Measurements from ENCODE around the gene FOLR3. TPM values are rescaled to one million over a fixed set of nuclear protein-coding genes. Genes with fewer than 3 reads are reported as not detected.

The FOLR3 gene
- polyA plus RNA-seq, 1 donor (not counting 4 experiments of a cell fraction or from before 2014, with no cell fraction given): 21.0 TPM

DNA sequence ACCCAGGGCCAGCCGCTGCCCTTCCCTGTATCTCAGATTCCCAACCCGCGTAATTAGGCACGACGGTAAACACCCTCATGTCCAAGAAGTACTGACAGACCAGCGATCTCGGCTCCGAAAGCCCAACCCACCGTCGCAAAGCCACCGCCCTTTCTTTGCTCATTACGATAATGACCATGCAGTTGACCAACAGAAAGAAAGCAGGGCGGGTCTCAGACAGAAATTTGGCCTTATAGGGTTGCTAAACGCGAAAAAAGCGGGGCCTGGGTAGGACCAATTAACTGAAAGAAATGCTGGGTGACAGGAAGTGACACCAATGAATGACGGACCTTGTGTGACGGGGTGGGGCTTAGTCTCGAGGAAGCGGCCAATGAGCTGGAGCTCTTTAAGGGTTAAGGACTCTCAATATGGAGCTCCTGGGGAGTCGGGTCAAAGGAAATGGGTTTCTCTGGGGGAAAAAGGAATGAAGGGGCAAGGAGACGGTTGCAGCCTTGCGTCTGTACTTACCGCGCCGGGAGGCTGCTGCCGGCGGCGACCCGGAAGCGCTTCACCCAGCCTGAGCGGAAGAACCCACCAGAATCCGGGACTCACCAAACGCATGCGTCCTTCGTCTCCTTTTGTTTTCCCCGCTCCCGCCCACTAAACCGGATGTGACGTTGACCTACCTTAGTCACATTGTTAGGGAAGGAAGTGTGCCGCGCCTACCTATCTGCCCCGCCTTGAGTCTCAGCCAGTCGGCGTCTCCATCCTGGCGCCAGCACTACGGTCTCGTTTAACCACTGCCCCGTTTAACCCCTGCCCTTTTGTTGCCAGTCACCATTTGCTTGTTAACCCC is 23.2 kb upstream of the FOLR3 start, which contains the start of gene ANAPC15:
ANAPC15 (minus strand) TSS at position 553 of the 835 bp plus-strand sequence. CDS start 1,419 bp downstream, outside the sequence.
- H3K4me3 ChIP-seq (ENCODE audit: control insufficient read depth in 2 of 3, extremely low read depth in 1 of 3, insufficient read depth in 2 of 3, low read depth in 1 of 3, low read length in 3 of 3): peak within 1 kb of the TSS; percentile 50 to 91 (median 62)
- no peaks in the 10 kb centered on the region for H3K9me1 ChIP-seq (ENCODE audit: control insufficient read depth, extremely low read depth, insufficient read depth, low read length)
- H3K79me2 ChIP-seq (ENCODE audit: control insufficient read depth, insufficient read depth, low read length): peaks cover 4% of the 10 kb centered on the region
- H3K4me1 ChIP-seq (ENCODE audit: control insufficient read depth, extremely low read depth, insufficient read depth, low read length): peaks cover 46% of the 10 kb centered on the region
- H3K27ac ChIP-seq (ENCODE audit: control insufficient read depth, insufficient read depth, low read length): peak within 1 kb of the TSS; percentile 99
- peak within 1 kb of the TSS; percentile 91 for H2AFZ ChIP-seq (ENCODE audit: control insufficient read depth, low read length)
- H3K9me3 ChIP-seq (ENCODE audit: control insufficient read depth, low read depth, low read length): no peaks in the 10 kb centered on the region
- H3K27me3 ChIP-seq (ENCODE audit: control insufficient read depth, extremely low read depth, insufficient read depth, low read length): no peaks in the 10 kb centered on the region
- DNase-seq (ENCODE audit: low read depth, low spot score): peak; percentile 97
- peak; percentile 89 for FAIRE-seq
- H3K9ac ChIP-seq (ENCODE audit: control insufficient read depth, extremely low read depth, insufficient read depth, low read length): peak within 1 kb of the TSS; percentile 99
- no peak for TF ChIP-seq EZH2 (IDR thresholded peaks at IDR 0.05; ENCODE audit: low read length)
- TF ChIP-seq, protein P1, sequence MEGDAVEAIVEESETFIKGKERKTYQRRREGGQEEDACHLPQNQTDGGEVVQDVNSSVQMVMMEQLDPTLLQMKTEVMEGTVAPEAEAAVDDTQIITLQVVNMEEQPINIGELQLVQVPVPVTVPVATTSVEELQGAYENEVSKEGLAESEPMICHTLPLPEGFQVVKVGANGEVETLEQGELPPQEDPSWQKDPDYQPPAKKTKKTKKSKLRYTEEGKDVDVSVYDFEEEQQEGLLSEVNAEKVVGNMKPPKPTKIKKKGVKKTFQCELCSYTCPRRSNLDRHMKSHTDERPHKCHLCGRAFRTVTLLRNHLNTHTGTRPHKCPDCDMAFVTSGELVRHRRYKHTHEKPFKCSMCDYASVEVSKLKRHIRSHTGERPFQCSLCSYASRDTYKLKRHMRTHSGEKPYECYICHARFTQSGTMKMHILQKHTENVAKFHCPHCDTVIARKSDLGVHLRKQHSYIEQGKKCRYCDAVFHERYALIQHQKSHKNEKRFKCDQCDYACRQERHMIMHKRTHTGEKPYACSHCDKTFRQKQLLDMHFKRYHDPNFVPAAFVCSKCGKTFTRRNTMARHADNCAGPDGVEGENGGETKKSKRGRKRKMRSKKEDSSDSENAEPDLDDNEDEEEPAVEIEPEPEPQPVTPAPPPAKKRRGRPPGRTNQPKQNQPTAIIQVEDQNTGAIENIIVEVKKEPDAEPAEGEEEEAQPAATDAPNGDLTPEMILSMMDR (optimal IDR thresholded peaks at IDR 0.05 in 1 of 3, IDR thresholded peaks at IDR 0.05 in 1 of 3, conservative IDR thresholded peaks at IDR 0.05 in 1 of 3; ENCODE audit: extremely low read depth in 1 of 3, insufficient read depth in 2 of 3, low read length in 3 of 3): no peak
- dilution Hi-C loops (cut with MboI; ENCODE audit: extremely low pct_ligation_motif_present, low sequenced_read_pairs): no loop called here
- H3K36me3 ChIP-seq (ENCODE audit: control insufficient read depth in 2 of 2, extremely low read depth in 1 of 2, insufficient read depth in 2 of 2, low read length in 2 of 2): peaks cover 0 to 7% of the 10 kb centered on the region in 2 experiments
- peak within 1 kb of the TSS; percentile 85 for H3K4me2 ChIP-seq (ENCODE audit: control insufficient read depth, extremely low read depth, insufficient read depth, low read depth, low read length)
- no peaks in the 10 kb centered on the region for H4K20me1 ChIP-seq (ENCODE audit: control insufficient read depth, extremely low read depth, insufficient read depth, low read length)

DNA sequence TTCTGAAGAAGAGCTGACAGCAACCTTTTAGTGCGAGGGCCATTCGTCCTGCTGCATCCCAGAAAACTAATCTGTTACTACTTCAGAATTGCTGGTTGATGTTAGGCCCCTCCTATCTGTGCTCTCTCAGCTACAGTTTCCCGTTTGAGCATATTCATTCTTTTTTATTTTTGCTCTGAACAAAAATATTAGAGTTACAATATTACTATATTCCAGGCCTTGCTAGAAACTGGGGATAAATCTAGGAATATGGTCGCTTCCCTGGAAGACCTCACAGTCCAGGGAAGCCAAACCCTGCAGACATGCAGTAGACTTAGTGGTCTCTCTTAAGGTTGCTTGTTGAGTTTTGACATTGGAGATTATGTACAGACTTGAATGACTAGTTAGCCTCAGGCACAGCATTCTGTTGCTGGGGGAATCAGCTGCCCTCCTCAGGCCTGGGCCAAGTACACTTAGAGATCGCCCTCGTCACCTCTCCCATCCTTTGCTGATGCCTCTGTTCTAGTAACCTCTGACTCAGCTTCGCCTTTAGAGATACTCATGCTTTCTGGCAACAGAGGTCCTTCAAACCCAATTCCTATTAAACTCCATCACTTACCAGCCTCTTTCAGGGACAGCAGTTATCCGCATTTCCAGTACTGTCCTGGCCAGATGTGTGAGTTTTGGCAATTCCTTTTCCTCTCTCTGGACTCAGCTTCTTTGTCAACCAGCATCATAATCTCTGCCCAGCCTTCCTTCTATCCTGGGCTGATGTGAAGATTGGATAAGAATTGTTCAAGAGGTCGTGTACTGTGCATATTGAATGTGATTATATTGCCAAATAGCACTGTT is 22.3 kb upstream of the FOLR3 start:
- H3K9me3 ChIP-seq (ENCODE audit: control insufficient read depth, low read depth, low read length): no peaks in the 10 kb centered on the region
- peak overlapping the region; percentile 85 for H3K4me2 ChIP-seq (ENCODE audit: control insufficient read depth, extremely low read depth, insufficient read depth, low read depth, low read length)
- peak overlapping the region; percentile 99 for H3K27ac ChIP-seq (ENCODE audit: control insufficient read depth, insufficient read depth, low read length)
- DNase-seq (ENCODE audit: low read depth, low spot score) (peak; percentile 90), FAIRE-seq (peak; percentile 5)
- no peaks in the 10 kb centered on the region for H3K9me1 ChIP-seq (ENCODE audit: control insufficient read depth, extremely low read depth, insufficient read depth, low read length)
- no peaks in the 10 kb centered on the region for H4K20me1 ChIP-seq (ENCODE audit: control insufficient read depth, extremely low read depth, insufficient read depth, low read length)
- peak overlapping the region; percentile 99 for H3K9ac ChIP-seq (ENCODE audit: control insufficient read depth, extremely low read depth, insufficient read depth, low read length)
- dilution Hi-C loops (cut with MboI; ENCODE audit: extremely low pct_ligation_motif_present, low sequenced_read_pairs): no loop called here
- H3K36me3 ChIP-seq (ENCODE audit: control insufficient read depth in 2 of 2, extremely low read depth in 1 of 2, insufficient read depth in 2 of 2, low read length in 2 of 2): peaks cover 2 to 8% of the 10 kb centered on the region in 2 experiments
- peaks cover 4% of the 10 kb centered on the region for H3K79me2 ChIP-seq (ENCODE audit: control insufficient read depth, insufficient read depth, low read length)
- H3K27me3 ChIP-seq (ENCODE audit: control insufficient read depth, extremely low read depth, insufficient read depth, low read length): no peaks in the 10 kb centered on the region
- TF ChIP-seq, protein P1 (optimal IDR thresholded peaks at IDR 0.05 in 1 of 3, IDR thresholded peaks at IDR 0.05 in 1 of 3, conservative IDR thresholded peaks at IDR 0.05 in 1 of 3; ENCODE audit: extremely low read depth in 1 of 3, insufficient read depth in 2 of 3, low read length in 3 of 3): no peak
- no peak for TF ChIP-seq EZH2 (IDR thresholded peaks at IDR 0.05; ENCODE audit: low read length)
- peak overlapping the region; percentile 86 for H2AFZ ChIP-seq (ENCODE audit: control insufficient read depth, low read length)
- peaks cover 46% of the 10 kb centered on the region for H3K4me1 ChIP-seq (ENCODE audit: control insufficient read depth, extremely low read depth, insufficient read depth, low read length)
- peak overlapping the region; percentile 50 to 91 (median 62) for H3K4me3 ChIP-seq (ENCODE audit: control insufficient read depth in 2 of 3, extremely low read depth in 1 of 3, insufficient read depth in 2 of 3, low read depth in 1 of 3, low read length in 3 of 3)

All from keratinocyte (primary cell).